NT2/D1 (cell line): Measurements from ENCODE around the gene FMN1.

Experiments
- DNase-seq: peaks from one replicate; pipeline ENCODE4 v3.0.0-alpha.2; 2011; ENCODE audit warnings: low read depth, low spot score
- H3K27me3 ChIP-seq: 2 replicates; pipeline ENCODE4 v1.6.0; 2011; ENCODE audit warnings: mild to moderate bottlenecking; ENCODE audit not compliant: insufficient read length, insufficient read depth
- H3K36me3 ChIP-seq: 2 replicates; pipeline ENCODE4 v1.6.1; 2011; ENCODE audit warnings: mild to moderate bottlenecking, low read length, mixed read lengths; ENCODE audit not compliant: insufficient read depth, insufficient read length
- H3K4me1 ChIP-seq: 2 replicates; pipeline ENCODE4 v1.5.1; 2011; ENCODE audit not compliant: insufficient read depth, insufficient read length
- H3K4me3 ChIP-seq: 2 replicates; pipeline ENCODE4 v1.5.1; 2011; ENCODE audit warnings: low read depth; ENCODE audit not compliant: insufficient read length
- H3K9ac ChIP-seq: 2 replicates; pipeline ENCODE4 v1.6.0; 2011; ENCODE audit warnings: low read depth; ENCODE audit not compliant: insufficient read length
- H3K9me3 ChIP-seq: 2 replicates; pipeline ENCODE4 v1.5.1; 2011; ENCODE audit warnings: mild to moderate bottlenecking, low read length; ENCODE audit not compliant: insufficient read depth
- SUZ12 ChIP-seq: IDR thresholded peaks from 2 replicates; pipeline ENCODE4 v1.6.1; 2011; ENCODE audit not compliant: insufficient read length, insufficient read depth; ENCODE audit errors: extremely low read depth
- YY1 ChIP-seq: IDR thresholded peaks from 2 replicates; pipeline ENCODE4 v1.6.1; 2011; ENCODE audit not compliant: insufficient read length, insufficient read depth
- ZNF274 ChIP-seq: IDR thresholded peaks from 2 replicates; pipeline ENCODE4 v1.6.1; 2011; ENCODE audit warnings: mild to moderate bottlenecking, low read depth, low read length

FMN1 gene

DNA sequence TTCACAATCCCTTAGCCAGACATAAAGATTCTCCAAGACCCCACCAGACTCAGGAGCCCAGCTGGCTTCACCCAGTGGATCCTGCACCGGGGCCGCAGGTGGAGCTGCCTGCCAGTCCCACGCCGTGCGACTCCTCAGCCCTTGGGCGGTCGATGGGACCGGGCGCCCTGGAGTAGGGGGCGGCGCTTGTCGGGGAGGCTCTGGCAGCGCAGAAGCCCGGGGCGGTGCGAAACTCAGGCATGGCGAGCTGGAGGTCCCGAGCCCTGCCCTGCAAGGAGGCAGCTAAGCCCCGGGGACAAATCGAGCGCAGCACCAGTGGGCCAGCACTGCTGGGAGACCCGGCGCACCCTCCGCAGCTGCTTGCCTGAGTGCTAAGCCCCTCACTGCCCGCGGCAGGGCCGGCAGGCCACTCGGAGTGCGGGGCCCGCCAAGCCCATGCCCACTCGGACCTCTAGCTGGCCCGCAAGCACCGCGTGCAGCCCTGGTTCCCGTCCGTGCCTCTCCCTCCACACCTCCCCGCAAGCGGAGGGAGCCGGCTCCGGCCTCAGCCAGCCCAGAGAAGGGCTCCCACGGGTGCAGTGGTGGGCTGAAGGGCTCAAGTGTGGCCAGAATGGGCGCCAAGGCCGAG lies 175.0 kb downstream of the FMN1 start:
- Histone ChIP-seq H3K4me3 (no peak overlapping the region), H3K36me3 (no peaks in the 10 kb centered on the region), H3K4me1 (peaks cover 3% of the 10 kb centered on the region), H3K27me3 (no peaks in the 10 kb centered on the region), H3K9ac (no peak overlapping the region), H3K9me3 (no peaks in the 10 kb centered on the region; the same call in 1 of the 2 replicates)
- DNase-seq, result no peak
- TF ChIP-seq SUZ12 (no peak), YY1 (no peak), ZNF274 (no peak)

DNA sequence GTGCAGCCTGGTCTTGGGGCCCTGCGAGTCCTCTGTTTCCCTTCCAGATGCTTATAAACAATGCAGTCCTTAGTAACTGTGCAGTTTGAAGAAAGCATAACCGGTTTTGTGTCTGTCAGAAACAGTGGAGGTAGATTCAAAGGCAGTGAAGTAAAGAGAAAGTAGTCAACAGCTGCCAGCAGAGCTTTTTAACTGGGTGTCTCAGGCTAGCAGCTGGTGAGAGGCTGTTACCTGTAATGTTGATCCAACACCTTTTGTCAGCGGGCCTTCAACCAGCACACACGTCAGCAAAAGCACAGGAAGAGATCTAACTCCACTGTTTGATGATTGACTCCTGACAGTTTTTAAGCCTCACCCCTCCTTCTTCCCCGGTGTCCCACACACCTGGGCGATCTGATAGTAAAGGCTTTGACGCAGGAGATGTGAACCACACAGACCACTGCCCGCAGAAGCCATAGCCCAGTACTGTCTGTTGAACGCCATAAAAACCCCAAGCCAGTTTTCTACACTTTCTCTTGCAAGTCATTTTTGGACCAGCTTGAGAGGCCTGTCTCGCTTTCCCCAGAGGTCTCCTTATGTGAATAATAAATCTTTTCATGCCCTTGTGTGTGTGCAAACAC lies 178.0 kb downstream of the FMN1 start:
- H3K9ac ChIP-seq, result no peak overlapping the region
- no peaks in the 10 kb centered on the region for H3K36me3 ChIP-seq
- H3K27me3 ChIP-seq, result no peaks in the 10 kb centered on the region
- TF ChIP-seq SUZ12, result no peak
- no peak for TF ChIP-seq YY1
- no peak for TF ChIP-seq ZNF274
- H3K4me3 ChIP-seq, result no peak overlapping the region
- no peaks in the 10 kb centered on the region for H3K4me1 ChIP-seq
- no peaks in the 10 kb centered on the region; the same call in 1 of the 2 replicates for H3K9me3 ChIP-seq
- no peak for DNase-seq

DNA sequence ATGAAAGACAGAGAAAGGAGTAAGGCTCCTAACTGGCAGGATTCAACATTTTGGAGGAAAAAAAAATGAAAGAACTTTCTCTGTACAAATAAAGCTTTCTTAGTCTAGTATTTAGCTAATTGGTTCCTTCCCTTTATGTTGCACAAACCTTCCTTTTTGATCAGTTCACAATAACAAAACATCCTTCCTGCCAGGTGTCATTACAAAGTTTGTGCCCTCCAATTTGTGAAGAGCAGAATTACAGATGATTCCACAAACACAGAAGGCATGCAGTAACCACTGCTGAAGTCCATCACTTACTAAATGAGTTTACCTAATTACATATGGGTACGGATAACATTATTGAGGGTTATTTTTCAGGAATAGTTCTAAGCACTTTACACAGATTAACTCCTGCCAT lies 179.9 kb downstream of the FMN1 start:
- no peak for DNase-seq
- TF ChIP-seq SUZ12, result no peak
- no peak for TF ChIP-seq YY1
- TF ChIP-seq ZNF274, result no peak

DNA sequence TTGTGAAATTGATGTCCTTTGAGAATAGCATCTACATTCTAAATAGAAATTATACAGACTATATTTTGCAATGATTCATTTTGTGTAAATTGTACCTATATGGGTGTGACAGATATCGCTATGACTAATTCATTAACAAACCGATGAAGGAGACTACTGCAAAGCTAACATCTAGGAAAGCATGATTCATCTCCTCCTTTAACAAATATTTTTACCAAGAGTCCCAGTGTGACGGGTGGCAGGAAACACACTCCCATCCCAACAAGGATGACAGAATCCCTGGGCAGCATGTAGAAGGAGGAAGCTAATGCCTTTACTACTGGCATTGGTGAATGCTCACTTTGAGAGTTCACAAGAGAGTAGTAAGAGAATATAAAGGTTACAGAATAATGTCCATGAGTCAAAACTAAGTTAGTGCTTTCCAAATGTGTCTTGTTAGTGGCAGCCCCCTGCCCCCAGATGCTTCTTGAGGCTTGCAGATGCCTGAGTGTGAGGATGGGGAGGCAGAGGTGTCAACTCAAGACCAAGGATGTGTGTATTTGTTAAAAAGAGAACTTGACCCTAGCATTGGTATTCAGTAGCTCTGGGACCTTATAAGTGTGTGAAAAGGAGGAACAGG lies 180.6 kb downstream of the FMN1 start:
- H3K9me3 ChIP-seq, result no peaks in the 10 kb centered on the region
- no peak overlapping the region for H3K4me3 ChIP-seq
- DNase-seq, result no peak
- no peaks in the 10 kb centered on the region for H3K4me1 ChIP-seq
- H3K36me3 ChIP-seq, result no peaks in the 10 kb centered on the region
- H3K27me3 ChIP-seq, result no peaks in the 10 kb centered on the region
- TF ChIP-seq ZNF274, result no peak
- H3K9ac ChIP-seq, result no peak overlapping the region

More for the DNA sequence above, 179.9 kb downstream of the FMN1 start:
- no peak overlapping the region for H3K9ac ChIP-seq
- H3K27me3 ChIP-seq, result no peaks in the 10 kb centered on the region
- H3K4me3 ChIP-seq, result no peak overlapping the region
- H3K36me3 ChIP-seq, result no peaks in the 10 kb centered on the region
- H3K9me3 ChIP-seq, result no peaks in the 10 kb centered on the region
- no peaks in the 10 kb centered on the region for H3K4me1 ChIP-seq

DNA sequence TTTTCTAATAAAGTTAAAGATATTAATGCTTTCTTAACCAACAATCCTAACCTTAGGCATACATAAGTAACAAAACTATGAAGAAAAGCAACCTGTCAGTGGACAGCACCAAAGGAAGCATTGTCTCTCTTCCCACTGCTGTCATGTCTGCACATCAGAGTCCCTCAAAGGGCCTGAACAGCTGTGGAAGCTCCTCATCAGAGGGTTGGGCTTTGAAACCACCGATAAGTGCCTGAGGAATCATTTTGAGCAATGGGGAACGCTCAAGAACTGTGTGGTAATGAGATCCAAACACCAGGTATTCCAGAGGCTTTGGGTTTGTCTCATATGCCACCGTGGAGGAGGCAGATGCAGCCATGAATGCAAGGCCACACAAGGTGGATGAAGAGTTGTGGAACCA lies 182.5 kb downstream of the FMN1 start:
- Histone ChIP-seq H3K9me3 (no peaks in the 10 kb centered on the region), H3K36me3 (no peaks in the 10 kb centered on the region), H3K4me3 (no peak overlapping the region), H3K27me3 (no peaks in the 10 kb centered on the region), H3K9ac (no peak overlapping the region), H3K4me1 (no peaks in the 10 kb centered on the region)
- TF ChIP-seq YY1, result no peak
- TF ChIP-seq ZNF274, result no peak
- TF ChIP-seq SUZ12, result no peak
- no peak for DNase-seq

DNA sequence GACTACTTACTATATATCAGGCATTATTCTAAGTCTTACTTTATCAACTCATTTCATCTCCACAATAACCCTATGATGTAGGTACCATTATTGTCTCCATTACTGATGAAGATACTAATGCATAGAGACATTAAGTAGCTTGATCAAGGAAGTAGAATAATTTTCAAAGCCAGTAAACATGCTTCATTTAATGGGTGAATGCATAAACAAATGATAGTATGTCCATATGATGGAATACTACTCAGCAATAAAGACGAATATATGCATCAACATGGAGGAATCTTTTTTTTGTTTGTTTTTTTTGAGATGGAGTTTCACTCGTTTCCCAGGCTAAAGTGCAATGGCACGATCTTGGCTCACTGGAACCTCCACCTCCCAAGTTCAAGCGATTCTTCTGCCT lies 184.9 kb downstream of the FMN1 start:
- no peaks in the 10 kb centered on the region for H3K36me3 ChIP-seq
- H3K4me1 ChIP-seq, result no peaks in the 10 kb centered on the region
- no peaks in the 10 kb centered on the region for H3K9me3 ChIP-seq
- no peak overlapping the region for H3K9ac ChIP-seq
- DNase-seq, result no peak
- TF ChIP-seq ZNF274 (no peak), YY1 (no peak), SUZ12 (no peak)
- no peaks in the 10 kb centered on the region for H3K27me3 ChIP-seq
- no peak overlapping the region for H3K4me3 ChIP-seq

DNA sequence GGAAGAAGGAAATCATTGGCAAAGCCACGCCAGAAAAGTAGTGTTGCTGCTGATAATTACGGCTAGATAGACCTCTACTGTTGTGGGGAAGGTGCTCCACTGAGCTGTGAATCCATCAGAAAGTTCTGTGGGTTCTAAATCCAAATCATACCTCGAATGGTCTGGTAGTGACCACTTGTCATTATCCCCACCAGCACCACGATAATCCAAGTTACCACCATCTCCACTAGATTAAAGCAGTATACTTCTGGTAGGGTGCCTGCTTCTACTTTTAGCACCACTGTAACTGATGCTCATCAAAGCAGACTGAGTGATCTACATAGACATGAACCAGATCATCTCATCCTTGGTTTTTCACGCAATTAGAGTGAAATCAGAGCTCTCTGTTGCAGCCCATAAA lies 185.5 kb downstream of the FMN1 start:
- no peak for DNase-seq
- no peaks in the 10 kb centered on the region for H3K9me3 ChIP-seq
- no peaks in the 10 kb centered on the region for H3K4me1 ChIP-seq
- no peaks in the 10 kb centered on the region for H3K27me3 ChIP-seq
- TF ChIP-seq SUZ12 (no peak), YY1 (no peak), ZNF274 (no peak)
- H3K36me3 ChIP-seq, result no peaks in the 10 kb centered on the region
- H3K9ac ChIP-seq, result no peak overlapping the region
- H3K4me3 ChIP-seq, result no peak overlapping the region
